Activated effector memory CD4-positive, alpha-beta T cell treated with anti-CD3 and anti-CD28 coated beads, Interleukin-2, amount 50 U/mL, for 16 hours (primary cell): ENCODE measurements around the gene ETV7.
"Not testable (repeated sequence)": the region's sequence is repeated elsewhere in the genome, so short reads cannot be mapped to it uniquely, and the experiment has no call there.

Experiments
- DNase-seq: peaks from one replicate; pipeline ENCODE4 v3.0.0-alpha.2; 2020

Gene ETV7

DNA sequence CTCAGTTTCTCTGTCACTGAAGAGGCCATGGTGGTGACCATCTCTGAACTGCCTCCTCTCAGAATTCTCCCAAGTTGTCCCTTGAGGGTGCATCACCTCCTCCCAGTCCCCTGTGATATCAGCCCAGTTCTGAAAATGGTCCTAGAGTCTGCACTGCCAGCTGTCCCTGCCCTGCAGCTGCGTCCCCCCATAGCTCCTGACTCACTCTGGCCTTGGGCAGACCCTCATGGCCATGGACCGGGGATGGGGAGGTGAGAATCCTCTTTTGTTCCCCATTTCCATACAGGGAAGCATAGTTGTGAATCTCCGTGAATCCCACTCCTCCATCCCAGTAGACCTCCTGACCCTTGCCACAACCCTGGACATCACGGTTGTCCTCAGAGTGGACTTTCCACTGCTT, 4.5 kb downstream of the ETV7 start:
- peak; percentile 54 for DNase-seq

DNA sequence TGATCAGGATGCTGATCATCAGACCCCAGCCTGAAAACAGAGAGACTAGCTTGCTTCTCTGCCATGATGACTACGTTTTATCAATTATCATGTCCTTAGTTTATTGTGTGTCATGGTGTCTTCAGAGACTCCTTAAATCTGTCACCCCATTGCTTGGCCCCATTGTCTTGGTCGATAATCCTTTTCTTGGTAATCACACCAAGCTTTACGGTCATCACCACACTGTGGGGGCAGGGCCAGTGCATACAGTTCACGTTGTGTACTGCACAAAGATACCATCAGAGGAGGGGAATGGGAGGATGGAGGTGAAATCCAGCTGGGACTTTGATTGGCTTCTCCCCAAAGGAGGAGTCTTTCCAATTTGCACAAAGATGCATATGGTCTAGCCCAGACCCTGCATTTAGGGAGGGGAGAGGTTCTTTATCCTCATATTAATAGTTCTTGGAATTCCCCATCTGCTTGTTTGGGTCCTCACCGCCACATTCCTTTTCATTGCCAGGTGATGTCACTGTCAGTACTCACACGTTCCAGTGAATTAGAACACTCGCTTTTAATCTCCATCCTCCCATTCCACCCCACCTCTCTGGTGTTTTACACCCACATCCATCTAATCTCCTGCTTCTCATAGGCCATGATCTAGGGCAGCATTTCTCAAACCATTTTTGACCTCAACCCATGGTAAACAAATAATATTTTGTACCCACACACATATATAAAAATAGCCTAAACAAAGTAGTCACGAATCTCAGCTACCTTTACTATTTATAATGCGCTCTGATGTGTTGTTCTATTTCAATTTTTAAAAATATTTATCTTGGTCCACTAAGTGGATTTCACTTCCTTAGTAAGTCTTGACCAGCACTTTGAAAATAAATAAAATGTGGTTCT, 5.7 kb downstream of the ETV7 start:
- DNase-seq = peak; percentile 34

DNA sequence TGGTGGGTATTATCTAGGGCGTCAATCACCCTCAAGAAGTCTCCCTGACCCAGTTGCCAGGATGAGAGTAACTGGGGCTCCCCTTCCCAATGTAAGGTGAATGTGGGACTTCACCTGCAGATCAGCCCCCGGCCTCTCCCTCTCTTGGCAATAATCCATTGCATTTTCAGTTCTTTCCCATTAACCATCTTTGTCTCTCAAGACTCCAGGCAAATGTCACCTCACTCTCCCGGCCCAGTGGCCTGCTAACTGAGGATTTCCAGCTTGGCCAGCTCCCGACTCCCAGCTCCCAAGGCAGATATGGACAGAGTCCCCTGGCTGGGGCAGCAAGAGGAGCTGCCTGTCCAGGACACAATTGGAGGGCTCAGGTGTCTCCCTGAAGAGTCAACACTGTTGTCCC, 7.3 kb downstream of the ETV7 start:
- DNase-seq = peak; percentile 52

DNA sequence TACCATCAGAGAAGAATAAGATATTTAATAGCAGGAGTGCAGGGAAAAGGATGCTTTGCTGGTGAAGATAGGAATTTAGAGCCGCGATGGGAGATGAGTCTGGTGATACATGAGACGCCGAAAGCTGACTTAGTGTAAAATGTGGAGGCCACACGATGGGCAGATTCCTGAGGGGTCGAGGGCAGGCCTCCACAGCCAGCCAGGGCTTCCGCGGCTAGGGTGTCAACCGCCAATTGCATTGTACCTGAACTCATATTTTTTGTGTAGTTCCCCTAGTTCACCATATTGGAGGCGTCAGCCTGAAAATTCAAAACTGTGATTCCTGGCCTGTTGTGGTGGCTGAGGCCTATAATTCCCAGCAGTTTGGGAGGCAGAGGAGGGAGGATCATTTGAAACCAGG, 8.5 kb downstream of the ETV7 start:
- DNase-seq = peak; percentile 14

DNA sequence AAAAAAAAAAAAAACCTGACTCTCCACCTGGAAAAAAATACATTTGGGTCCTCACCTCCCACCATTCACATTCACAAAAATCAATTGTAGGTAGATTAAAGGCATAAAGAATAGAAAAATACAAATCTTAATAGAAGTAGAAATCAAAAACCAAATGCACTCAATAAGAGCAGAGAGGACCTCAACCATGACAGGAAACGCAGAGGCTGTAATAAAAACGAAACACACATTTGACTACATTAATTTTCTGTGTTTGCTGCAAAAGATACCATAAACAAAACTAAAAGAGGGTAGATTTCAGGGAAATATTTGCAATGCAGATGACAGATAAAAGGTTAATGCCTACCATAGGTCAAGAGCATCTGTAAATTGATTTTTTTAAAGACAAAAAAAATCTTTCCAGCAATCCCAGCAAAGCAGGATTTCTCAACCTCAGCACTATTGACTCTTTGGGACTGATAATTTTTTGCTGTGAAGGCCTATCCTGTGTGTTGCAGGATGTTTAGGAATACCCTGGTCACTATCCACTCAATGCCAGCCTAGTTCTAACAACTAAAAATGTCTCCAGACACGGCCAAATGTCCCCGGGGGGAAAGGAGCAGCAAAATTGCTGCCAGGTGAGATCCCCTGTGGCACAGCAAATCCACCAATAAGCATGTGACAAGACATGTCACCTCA, 9.1 kb downstream of the ETV7 start:
- peak; percentile 21 for DNase-seq

DNA sequence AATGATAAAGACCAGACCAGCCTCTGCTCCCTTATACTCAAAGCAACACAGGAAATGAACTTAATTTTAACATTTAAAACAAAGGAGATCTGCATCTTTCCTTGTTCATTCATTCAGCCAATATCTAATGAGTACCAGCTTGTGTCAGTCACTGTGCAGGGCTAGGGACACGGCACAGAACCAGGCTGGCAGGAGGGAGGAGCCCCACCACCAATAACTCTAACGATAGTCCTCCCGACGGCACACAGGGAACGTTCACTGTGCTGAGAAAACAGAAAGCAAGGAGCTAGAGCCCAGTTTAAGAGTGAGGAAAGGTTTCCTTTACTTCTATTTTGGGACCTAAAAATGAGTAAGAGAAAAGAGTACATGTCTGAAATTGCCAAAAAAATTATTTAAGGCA, 9.9 kb downstream of the ETV7 start:
- peak; percentile 31 for DNase-seq

DNA sequence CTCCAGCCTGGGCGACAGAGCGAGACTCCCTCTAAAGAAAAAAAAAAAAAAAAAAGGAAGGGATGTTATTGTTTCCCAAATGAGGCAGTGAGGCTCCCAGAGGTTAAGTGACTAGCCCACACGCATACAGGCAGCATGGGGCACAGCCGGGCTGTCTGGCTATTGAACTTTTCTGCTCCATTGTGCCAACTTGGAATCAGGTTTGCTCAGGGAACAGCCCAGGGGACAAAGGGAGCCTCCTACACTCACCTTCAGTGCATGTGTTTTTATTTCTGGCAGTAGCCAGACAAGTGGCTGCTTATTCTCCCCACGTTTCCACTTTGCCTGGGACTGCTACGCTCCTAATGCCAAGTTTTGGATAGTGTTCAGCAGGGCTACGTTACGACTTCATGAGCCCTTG, 10.7 kb downstream of the ETV7 start:
- DNase-seq = peak; percentile 13

DNA sequence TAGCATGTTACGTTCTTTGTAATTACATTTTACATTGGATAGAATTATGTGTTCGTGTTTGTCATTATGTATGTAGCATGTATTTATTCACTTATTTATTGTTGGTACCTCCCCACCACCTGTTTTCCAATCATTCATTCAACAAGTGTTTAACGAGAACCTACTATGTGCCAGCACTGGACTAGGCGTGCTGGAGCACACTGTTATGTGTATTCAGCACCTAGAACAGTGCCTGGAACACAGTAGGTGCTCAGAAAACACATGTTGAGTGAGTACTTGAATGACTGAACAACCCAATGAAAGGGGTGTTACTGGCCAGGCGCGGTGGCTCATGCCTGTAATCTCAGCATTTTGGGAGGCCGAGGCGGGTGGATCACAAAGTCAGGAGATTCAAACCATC, 11.3 kb downstream of the ETV7 start:
- peak; percentile 6 for DNase-seq

DNA sequence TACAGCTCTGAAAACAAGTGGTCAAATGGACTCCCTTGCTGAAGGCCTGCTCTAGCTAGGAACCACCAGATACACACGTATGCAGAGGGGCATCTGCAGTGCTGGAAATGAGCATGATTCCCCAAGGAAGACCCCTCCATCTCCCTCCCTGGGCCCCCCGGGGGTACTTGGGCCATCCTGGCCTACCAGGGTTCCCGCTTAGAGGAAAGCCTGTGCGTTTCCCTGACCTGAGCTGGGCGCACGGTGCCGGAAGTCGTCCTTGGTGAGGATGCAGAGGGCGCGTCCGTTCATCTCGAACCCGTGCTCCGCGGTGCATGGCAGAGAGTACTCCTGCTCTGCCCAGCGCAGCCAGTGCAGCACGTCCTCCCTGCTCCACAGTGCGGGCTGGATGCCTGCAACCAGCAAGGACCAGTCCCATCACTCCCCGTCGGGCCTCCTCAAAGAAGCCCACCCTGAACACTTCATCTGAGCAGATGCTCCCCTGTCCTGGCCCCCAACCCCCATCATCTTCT, 11.8 kb downstream of the ETV7 start:
- DNase-seq = peak; percentile 41

DNA sequence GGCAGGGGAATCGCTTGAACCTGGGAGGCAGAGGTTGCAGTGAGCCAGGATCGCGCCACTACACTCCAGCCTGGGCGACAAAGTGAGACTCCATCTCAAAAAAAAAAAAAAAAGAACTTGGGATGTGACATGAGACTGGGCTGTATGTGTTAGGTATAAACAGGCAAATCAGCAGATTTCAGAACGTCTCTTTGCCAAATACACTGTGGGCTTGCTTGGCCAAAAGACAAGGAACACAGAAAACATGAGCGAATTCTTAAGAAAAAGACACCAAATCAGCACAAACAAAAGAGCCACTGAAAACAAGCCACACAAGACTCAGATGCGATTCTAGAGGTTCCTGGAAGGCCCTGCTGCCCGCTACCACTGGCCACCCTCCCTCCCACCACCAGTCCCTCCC, 12.5 kb downstream of the ETV7 start:
- DNase-seq = no peak

DNA sequence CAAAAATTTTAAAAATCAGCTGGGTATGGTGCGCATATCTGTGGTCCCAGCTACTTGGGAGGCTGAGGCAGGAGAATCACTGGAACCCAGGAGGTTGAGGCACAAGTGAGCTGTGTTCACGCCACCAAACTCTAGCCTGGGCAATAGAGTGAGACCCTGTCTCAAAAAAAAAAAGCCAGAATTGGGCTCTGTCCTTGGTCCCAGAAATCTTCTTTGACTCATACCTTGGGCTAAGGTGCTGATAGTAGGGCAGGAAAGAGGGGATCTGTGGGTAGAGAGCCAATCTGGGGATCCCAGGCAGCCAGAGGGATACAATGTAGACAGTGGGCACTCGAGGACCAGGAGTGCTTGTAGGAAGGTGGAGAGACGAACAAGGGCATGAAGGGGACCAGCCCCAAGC, 13.3 kb downstream of the ETV7 start:
- DNase-seq = peak; percentile 5

DNA sequence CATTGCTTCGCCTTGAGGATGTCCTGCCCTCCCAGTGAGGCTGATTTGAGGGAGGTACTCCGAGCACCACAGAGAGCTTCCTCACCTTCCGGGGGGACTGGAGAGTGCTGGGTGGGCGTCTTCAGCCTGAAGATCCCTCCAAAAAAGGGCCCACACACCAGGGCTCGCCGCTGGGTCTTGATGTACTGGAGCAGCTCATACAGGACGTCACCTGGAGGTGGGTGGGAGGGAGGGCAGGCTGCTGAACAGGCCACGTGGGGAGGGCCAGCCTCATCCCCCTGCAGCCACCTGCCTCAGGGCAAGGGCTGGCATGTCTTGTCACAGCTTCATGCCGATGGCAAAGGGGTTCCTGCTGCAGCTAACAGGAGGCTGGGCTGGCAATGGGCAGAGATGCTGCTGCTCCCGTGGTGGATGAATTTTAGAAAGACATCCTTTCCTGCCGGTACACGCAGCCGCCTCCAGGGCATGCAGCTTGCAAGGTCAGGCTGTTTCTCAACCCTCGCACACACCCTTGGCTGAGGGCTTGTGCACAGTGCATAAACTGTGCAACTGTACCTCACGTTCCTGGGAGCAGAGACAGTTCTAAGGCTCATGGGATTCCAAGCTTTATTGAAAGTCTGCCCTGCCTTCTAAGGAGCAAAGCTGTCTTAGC, 14.0 kb downstream of the ETV7 start:
- peak; percentile 41 for DNase-seq

DNA sequence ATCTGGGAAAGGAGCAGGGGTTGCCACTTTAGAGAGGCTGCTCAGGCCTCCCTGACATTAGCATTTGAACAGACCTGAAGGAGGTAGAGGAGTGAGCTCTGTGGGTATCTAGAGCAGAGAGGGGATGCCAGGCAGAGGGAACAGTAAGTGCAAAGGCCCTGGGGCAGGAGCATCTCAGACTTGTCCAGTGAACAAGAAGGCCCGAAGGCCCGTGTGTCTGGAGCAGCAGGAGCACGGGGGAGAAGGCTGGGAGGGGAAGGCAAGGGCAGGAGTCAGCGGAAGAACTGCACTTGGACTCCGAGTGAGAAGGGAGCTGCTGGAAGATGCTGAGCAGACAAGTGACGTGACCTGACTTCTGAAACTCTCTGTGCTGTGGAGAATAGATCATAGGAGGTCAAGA, 15.4 kb downstream of the ETV7 start:
- DNase-seq = peak; percentile 24

DNA sequence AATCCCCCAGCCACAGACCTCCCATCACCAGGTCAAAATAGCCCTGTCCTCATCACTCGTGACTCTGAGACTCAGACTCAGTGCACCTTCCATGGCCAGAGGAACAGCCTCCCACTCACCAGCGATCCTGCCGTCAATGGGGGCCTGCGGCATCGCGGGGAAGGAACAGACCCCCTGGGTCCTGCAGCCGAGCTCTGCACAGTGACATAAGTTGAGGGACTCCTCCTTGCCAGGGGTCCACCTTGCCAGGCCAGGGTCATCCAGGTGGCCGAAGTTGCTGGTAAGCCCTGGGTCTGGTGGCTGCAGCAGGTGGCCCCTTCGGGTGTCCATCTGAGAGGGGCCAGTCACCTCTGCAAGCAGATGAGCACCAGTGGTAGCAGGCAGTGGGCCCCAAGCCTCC, 16.3 kb downstream of the ETV7 start:
- peak; percentile 49 for DNase-seq

DNA sequence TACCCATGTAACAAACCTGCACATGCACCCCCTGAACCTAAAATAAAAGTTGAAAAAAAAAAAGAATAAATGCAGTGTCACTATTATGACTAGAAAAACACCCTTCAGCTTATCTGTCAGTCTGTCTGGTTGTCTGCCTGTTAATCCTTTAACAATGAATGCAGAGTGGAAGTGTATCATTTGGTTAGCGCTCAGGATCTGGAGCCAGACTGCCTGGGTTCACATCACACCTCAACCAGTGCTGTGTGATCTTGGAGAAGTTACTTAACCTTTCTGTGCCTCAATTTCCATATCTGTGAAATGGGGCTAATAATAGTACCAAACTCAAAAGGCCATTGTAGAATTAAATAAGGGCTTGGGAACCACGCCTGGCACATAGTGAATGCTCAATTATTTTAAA, 16.8 kb downstream of the ETV7 start:
- DNase-seq = no peak

DNA sequence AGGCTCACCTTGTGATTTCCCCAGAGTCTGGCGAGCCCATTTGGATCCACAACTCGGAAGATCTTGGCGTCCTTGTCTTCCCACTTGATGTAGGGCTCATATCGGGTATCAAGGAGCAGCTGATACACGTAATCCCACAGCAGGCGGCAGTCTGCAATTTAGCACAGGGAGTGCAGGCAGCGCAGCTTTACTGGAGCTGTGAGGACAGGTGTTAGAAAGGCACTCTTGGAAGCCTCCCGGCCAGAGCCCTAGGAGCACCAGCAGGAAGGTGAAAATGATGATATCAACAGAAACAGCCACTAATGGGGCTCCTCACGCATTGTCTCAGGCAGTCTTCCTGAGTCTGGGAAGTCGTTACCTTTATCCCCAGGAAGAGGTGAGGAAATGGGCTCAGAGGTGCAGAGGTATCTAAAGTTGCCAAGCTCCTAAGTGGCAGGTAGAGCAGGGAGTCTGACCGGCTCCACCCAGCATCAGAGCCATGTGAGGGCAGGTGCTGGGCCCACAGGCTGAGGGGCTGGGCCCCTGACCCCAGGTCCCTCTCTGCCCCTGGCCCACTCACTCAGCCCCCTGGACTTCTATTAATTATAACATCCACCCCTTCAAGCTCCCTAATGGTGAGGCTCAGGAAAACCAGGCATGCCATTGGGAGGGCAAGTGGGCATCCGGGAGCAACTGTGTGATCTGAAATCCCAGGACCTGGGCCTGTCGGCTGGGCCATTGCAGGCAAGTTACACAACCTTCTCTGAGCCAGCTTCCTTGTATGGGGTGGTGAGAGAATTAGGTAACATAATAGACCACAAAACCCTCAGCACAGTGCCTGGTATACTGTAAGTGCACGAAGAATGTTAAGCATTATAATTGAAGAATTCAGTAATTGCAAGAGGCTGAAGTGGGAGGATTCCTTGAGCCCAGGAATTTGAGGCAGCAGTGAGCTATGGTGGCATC, 18.3 kb downstream of the ETV7 start:
- DNase-seq = peak; percentile 51

DNA sequence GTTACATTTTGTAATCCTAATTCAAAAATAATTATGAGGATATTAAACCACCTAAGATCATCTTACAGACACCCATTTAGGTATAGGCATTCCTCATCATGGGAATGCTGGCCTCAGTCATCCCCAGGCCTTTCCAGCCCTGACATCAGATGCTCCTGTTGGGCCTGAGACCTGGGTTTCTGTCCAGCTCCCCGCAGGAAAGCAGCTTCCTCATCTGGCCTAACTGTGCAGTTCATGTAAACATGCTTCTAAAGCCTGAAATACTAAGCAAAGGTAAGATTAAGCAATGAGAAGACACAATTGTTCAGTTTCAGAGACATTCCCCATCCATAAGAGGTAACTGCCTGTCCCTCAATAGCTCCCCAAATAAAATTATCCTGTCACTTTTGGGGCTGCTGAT, 19.0 kb downstream of the ETV7 start:
- no peak for DNase-seq

DNA sequence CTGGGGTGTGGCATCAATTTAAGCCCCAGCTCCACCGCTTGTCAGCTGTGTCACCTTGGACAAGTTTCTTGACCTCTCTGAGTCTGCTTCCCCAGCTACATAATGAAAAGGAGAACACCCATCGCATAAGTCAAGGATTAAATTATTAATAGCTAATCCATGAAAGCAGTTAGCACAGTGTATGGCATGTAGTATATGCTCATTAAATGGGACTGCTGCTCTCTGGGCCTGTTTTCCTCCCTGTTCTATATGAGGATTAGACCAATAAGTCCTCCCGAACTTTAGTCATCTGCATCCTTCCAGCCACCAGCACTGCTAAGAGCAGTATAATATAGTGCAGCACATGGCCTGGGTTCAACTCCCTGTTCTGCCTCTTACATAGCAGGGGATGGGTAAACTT, 19.7 kb downstream of the ETV7 start:
- DNase-seq = no peak

DNA sequence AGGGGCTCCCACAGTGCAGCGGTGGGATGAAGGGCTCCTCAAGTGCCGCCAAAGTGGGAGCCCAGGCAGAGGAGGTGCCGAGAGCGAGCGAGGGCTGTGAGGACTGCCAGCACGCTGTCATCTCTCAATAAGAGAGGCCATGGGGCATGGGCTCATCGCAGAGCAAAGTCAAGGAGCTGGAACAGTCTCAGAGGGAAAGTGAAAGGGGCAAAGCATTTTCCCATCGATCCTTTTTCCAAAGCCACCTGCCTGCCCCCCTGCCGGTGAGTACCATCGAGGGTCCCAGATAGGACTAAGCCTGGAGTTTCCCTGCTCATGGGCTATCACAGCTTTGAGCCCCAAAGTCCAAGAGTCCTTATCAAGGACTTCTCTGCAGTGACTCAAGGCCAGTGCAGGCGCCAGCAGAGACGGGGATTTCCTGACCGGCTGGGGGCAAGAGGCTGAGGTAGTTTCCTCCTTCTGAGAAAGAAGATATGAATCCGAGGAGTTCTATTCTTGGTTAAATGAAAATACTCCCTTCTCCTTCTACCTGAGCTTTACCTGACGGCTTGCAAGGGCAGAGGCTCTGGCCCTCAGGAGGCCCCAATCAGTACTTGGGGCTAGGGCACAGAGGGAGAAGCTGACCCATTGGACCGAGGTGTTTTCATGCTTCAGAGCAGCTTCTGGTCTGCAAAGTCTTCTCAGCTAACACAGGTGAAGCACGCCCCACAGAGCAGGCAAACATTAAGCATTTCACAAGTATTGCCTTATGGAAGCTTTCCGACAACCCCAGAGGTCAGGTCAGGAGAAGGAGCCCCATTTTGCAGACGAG, 22.6 kb downstream of the ETV7 start:
- peak; percentile 71 for DNase-seq

DNA sequence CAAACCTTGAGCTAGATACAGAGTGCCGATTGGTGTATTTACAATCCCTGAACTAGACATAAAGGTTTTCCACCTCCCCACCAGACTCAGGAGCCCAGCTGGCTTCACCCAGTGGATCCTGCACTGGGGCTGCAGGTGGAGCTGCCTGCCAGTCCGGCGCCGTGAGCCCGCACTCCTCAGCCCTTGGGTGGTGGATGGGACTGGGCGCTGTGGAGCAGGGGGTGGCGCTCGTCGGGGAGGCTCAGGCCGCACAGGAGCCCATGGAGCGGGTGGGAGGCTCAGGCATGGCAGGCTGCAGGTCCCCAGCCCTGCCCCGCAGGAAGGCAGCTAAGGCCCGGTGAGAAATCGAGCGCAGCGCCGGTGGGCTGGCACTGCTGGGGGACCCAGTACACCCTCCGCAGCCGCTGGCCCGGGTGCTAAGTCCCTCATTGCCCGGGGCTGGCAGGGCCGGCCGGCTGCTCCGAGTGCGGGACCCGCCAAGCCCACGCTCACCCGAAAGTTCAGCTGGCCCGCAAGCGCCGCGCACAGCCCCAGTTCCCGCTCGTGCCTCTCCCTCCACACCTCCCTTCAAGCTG, 23.3 kb downstream of the ETV7 start:
- not testable (repeated sequence) for DNase-seq

DNA sequence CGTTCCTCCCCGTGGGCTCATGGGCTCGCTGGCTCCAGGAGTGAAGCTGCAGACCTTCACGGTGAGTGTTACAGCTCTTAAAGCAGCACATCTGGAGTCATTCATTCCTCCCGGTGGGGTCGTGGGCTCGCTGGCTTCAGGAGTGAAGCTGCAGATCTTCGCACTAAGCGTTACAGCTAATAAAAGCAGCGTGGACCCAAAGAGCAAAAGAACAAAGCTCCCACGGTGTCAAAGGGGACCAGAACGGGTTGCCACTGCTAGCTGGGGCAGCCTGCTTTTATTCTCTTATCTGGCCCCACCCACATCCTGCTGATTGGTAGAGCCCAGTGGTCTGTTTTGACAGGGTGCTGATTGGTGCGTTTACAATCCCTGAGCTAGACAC, 24.1 kb downstream of the ETV7 start:
- not testable (repeated sequence) for DNase-seq
